Neural progenitor cell (in vitro differentiated cells): ENCODE measurements around the gene CACFD1.

Experiments used
- CTCF ChIP-seq: fragments of 200-600 bp; sonication (generic); IDR thresholded peaks from 2 replicates; pipeline ENCODE4 v1.5.1; 2017; ENCODE audit warnings: antibody characterized with exemption, mild to moderate bottlenecking
- EZH2 ChIP-seq: fragments of 200-600 bp; sonication (generic); IDR thresholded peaks from 2 replicates; pipeline ENCODE4 v1.6.1; 2017; ENCODE audit warnings: antibody characterized with exemption, mild to moderate bottlenecking, moderate library complexity
- EZH2phosphoT487 ChIP-seq: fragments of 200-600 bp; sonication (generic); IDR thresholded peaks from 2 replicates; pipeline ENCODE4 v1.6.1; 2017; ENCODE audit warnings: antibody characterized with exemption

GRCh38 chr9:133426011-133426410 lies 33.8 kb upstream of the CACFD1 start:
- TF ChIP-seq EZH2 (no peak), CTCF (no peak), EZH2phosphoT487 (no peak)
